Left ventricle myocardium superior (tissue), 1 donor: ENCODE data around the gene KARS1. TPM values are rescaled to one million over a fixed set of nuclear protein-coding genes. Genes with fewer than 3 reads are reported as not detected.

ENCODE experiments used
- ATAC-seq: fragments of 200-7000 bp; cut with Tn5 transposase; one replicate; pipeline ENCODE4 v1.9.1; 2020; ENCODE audit warnings: mild to moderate bottlenecking, moderate library complexity
- DNase-seq: peaks from one replicate; pipeline ENCODE4 v3.0.0-alpha.2; 2020
- intact Hi-C: fragments of 100-400 bp; cut with micrococcal nuclease; formaldehyde crosslinking; loops from one replicate; pipeline ENCODE4 v1.11.0; 2022
- long read RNA-seq: library from polyadenylated mRNA; unstranded; transcript quantifications from one replicate; pipeline ENCODE4 v2.0.0, GENCODE V29; 2021
- total RNA-seq: library from RNA; stranded (reverse); fragmentation: NEBNext Ultra II Directional; extraction: Animal tissue kit (Norgen Biotek cat#: 25700); gene quantifications from one replicate; pipeline ENCODE4 v1.2.1, GENCODE V29; 2021
- donor health status: DM: no; HTN: yes; CAD: no; lungs with severe emphysema.

KARS1 gene
- total RNA-seq = 152 TPM
- long read RNA-seq, transcript KARS-201 (14 exons, 2,005 nt) = major isoform, 144 of 222 reads
- long read RNA-seq, transcript KARS-202 (15 exons, 2,421 nt) = minor isoform, 50 of 222 reads
- long read RNA-seq, partial matches to known transcripts = 16 of 222 reads
- long read RNA-seq, other reads (novel, unspliced or antisense) = 12 of 222 reads

DNA sequence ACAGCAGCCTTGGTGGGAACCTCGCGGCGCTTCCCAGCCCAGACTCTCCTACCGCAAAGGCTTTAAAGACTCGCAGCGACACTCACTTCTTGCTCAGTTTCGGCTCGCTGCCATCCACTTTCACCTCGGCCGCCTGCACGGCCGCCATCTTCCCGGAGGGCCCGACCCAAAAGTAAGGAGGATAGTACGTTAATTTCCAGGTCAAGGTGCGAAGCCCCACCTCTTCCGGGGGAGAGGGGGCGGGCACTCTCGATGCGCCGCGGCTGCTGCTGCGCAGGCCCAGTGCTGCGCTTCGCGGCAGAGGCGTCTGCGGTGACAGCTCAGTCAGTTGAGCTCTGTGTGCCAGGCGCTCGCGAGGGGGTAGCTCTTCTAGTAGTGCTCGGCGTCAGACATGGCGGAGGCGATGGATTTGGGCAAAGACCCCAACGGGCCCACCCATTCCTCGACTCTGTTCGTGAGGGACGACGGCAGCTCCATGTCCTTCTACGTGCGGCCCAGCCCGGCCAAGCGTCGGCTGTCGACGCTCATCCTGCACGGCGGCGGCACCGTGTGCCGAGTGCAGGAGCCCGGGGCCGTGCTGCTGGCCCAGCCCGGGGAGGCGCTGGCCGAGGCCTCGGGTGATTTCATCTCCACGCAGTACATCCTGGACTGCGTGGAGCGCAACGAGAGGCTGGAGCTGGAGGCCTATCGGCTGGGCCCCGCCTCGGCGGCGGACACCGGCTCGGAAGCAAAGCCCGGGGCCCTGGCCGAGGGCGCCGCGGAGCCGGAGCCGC lies at the start of gene KARS1, which contains the start of gene TERF2IP:
KARS1 (minus strand) TSS at position 174 of the 773 bp plus-strand sequence; CDS start at position 148, 26 bp downstream.
TERF2IP (plus strand) TSS at position 282 of the 773 bp plus-strand sequence; CDS start at position 392, 110 bp downstream.
- intact Hi-C loops = no loop called here
- DNase-seq (peak; percentile 95), ATAC-seq (peak; percentile 97)

DNA sequence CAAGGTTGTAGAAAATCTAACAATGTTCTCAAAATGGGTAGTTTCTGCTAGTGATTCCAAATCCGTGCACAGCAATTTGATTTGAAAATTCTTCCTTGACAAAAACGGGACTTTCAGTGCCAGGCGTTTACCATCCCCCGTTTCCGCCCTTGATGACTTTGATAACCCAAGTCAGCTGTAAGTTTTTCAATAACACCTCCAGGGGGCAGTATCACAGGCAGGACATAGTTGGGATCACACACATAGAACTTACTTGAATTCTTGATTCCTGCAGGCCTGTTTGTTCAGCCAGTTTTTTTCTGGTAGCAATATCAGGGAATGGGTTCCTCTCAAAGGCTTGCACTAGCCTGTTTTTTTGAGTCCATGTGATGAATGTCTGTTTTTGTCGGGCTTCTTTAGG lies 48.2 kb upstream of the KARS1 start:
- ATAC-seq = no peak
- intact Hi-C loops = no loop called here
- no peak for DNase-seq

DNA sequence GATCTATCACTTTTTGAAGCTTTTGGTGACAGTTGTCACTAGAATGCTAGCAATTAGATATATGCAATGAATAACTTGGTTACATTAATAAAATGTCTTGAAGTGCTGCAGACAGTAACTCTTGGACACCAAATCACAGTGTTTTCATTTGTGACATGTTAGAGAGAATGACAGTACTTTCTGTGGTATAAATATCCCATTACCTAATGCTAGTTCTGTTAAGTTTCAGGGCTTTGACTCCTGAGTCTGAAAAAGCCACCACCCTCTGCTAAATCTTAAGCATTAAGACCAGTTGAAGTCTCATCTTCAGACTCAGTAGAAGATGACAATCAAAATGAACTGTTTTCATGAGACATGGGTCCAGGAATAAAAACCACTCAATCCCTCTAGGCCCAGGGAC lies 39.9 kb upstream of the KARS1 start:
- ATAC-seq = peak; percentile 56
- DNase-seq = no peak
- intact Hi-C loops = no loop called here

DNA sequence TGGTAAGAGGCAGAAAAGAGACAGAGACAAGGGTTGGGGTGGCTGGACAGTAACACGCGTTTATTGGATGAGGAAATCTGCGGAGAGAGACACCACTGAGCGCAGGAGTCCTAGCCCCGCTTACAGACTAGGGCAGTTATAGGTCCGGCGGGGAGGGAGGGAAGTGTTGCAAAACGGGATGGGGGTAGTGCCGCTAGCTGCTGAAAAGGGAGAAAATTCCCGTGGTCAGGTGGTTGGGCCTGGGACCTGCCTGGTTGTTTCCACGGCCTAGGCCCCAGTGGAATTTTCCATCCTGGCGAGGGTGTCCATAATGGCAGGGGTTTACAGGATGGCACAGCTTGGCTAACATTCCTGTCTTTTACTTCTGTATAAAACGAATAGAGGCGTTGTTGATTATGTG lies 34.8 kb upstream of the KARS1 start:
- intact Hi-C loops = no loop called here
- ATAC-seq = no peak
- no peak for DNase-seq

DNA sequence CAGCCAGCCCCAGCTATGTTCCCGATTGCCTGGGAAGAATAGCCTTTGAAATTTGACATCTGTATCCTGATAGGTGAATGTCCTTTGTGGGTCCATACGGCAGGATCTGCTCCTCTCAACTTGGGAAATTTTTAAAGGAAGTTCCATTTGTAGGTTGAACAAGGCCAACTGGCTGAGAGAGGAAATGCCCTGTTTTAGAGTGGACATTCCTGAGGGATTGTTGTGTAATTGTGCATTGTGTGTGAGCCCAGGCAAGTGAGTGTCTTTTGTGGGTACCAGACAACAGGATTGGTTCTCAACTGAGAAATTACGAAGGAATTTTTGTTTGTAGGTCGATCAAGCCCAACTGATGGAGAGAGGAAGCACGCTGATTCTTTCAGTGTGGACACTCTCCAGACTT lies 31.9 kb upstream of the KARS1 start:
- DNase-seq (no peak), ATAC-seq (no peak)
- intact Hi-C loops = no loop called here

DNA sequence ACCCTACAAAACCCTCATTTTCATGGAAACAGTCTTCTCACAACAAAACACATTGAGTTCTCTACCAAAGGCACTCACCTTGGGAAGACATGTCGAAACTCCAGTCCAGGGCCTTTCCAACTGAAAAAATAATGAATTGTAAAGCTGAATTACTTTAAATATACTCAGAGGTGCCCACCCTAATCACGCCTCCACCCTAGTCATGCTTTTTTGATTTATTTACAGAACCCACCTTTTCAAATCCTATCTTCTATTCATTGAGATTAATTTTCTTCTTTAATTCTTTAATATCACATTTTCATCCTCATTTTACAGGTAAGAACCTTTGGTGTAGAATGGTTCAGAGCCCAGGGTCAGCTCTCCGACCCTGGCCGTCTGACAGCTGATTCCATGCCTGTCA lies 29.4 kb upstream of the KARS1 start, which contains the start of gene CPHXL2:
CPHXL2 (minus strand) TSS at position 101 of the 400 bp plus-strand sequence; CDS start at position 91, 10 bp downstream.
- DNase-seq (no peak), ATAC-seq (no peak)
- intact Hi-C loops = no loop called here

DNA sequence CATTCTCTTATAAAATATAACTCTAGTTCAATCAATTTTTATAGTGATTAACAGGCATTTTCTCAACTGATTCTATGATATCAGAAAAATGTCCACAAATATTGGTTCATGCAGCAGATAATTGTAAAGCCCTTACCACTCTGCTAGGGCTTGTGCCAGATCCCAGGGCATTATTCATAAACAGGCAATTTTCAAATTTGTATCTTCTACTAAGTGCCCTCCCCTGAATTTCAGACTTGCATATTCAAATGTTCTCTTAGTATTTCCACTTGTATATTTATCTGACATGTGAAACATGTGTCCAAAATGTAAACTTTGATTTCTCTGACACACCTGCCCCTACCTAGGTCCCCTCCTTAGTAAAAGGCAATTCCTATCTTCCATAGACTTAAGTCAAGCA lies 20.0 kb upstream of the KARS1 start:
- intact Hi-C loops = no loop called here
- no peak for DNase-seq
- ATAC-seq = no peak

DNA sequence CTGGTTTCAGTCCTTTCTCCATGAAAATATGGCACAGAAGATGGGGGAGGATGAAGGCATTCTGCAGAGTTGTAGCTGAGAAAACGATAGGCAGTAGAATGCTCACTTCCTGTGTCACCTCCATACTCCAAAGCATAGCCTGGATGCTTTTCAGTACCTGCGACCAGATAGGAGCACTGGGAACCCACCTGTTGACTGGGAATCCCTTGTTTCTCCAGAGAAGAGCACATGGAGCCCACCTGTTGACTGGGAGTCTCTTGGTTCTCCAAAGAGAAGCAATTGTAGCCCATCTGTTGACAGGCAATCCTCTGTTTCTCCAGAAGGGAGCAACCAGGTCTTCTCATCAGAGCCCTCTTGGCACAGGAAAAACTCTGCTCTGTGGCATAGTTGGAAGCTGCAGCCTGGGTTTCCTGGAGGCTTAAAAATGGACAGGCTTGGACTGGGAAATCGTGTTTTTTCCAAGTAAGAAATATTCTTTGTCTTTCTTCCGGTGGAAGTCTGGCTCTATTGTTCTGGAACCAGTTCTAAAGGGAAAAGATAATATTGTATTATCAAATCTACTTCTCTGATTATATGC lies 13.3 kb upstream of the KARS1 start:
- no peak for ATAC-seq
- intact Hi-C loops = no loop called here
- DNase-seq = no peak

DNA sequence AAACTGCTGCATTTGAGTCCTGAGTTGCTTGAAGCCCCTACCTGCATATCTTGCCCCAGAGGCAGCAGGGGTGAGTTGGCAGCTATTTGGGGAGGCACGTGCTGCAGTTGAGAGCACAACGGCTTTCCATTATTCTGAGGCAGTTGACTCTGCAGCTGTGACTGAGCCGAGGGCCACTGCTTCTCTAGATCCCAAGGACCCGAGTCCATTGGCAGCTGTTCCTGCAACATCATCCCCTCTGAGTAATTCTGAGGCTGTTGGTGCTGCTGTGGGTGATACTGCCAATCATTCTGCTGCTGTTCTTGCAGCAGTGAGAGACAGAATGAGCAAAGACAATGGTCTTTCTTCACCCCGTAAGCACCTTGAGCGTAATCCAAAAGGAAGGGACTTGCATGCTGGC lies 12.9 kb upstream of the KARS1 start:
- intact Hi-C loops = no loop called here
- ATAC-seq (no peak), DNase-seq (no peak)

DNA sequence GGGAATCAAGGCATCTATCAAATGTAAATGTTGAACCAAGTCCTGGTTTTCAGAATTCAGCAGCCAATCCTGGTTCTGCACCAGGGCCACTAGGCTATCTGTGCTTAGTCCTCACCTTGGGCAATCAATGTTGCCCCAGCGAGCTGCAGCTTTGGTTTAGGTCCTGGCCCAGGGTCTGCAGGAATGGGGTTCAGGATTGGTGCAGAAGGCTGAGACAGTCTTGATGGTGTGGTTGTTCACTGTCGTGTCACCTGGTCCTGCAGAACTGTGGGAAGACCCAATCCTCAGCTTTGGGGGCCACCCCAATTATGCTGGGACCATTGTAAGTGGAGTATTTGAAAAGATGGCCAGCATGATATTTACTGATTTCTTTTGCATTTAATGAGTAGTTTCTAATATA lies 10.7 kb upstream of the KARS1 start:
- intact Hi-C loops = no loop called here

DNA sequence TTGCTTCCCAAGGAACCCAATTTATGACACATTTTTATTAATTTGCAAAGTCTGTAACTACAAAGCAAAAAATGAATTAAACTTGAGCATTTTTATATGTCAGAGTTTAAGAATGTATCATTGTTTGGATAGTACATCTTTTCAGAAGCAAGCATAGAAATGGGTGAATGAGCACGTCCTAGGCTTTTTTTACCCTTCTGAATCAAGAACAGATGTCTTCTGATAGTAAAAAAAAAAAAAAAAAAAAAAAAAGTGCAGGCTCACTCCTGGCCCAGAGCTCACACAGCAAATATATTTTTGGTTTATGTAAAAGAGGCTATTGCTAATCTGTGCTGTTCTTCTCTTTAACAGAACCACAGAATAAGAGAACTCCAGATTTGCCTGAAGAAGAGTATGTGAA lies 6.5 kb upstream of the KARS1 start:
- intact Hi-C loops = no loop called here
- ATAC-seq (no peak), DNase-seq (no peak)

More for the DNA sequence above, 10.7 kb upstream of the KARS1 start:
- ATAC-seq (no peak), DNase-seq (no peak)

DNA sequence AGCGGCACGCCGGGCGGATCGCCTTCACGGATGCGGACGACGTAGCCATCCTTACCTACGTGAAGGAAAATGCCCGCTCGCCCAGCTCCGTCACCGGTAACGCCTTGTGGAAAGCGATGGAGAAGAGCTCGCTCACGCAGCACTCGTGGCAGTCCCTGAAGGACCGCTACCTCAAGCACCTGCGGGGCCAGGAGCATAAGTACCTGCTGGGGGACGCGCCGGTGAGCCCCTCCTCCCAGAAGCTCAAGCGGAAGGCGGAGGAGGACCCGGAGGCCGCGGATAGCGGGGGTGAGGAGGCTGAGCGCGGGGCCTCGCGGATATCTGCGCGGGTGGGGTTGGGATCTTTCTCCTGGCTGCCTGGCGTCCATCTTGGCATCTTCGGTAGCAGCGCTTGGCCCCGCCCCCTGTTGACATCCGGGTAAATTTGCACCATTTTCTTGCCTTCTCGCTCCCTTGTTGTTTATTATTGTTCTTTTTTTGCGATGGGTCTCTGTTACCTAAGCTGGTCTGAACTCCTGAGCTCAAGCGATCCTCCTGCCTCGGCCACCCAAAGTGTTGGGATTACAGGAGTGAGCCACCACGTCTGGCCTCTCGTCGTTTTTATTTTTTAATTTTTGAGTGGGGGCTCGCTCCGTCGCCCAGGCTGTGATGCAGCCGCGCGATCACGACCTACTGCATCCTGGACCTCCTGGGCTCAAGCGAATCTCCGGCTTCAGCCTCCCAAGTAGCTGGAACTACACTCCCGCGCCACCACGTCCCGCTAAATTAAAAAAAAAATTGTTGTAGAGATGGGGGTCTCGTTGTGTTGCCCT lies 1.0 kb upstream of the KARS1 start:
- ATAC-seq (peak; percentile 77), DNase-seq (peak; percentile 89)
- intact Hi-C loops = no loop called here

DNA sequence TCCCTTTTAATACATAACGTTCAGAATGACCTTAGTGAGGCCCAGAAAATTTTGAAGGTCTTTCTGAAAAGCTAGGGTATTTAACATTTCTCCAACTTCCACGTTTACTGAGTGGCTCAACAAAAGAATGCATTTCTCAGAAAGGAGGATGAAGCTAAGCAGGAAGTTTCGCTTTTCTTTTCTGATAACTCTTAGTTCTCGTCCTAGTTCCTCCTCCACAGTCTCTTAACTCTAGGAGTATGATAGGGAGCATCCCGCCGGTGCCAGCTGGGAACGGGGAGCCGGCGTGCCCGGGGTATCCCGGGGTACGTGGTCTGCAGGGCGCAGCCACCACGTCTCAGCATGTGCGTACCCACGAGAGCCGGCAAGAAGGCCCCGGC lies 363 bp downstream of the KARS1 start:
- intact Hi-C loops = no loop called here
- peak; percentile 34 for ATAC-seq
- no peak for DNase-seq

DNA sequence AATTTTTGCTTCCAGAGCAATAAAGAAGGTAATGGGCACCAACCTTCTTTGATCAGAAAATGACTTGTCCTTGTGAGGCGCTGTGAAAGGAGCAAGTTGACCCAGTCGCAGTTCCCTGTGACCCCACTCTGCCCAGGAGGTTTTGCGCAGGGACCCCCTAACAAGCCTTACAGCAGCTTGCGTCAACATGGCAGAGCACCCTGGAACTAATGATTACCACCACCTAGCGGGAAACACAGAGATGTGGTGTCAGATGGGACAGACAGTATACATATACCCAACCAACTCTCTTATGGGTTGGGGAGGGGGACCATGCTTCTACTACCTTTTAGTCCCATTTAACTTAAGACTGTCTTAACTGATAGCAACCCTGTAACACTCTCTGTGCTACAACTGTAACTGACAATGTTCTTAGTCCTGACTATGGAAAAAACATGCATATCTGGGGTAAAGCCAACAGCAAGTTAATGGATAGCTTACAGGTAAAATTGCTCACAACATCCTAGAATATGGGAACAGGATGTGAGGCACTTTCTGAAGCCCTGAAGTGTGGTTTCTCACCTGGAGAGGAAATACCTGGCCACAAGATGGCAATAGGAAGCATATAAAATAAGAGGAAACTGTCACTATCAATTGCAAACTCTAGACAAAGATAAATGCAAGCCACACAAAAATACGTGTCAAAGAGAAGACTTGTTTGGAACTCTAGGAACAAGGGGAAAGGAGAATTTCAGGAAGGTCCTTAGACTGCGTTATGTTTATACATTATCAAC lies 3.0 kb downstream of the KARS1 start:
- intact Hi-C loops = no loop called here
- no peak for DNase-seq
- ATAC-seq = no peak

DNA sequence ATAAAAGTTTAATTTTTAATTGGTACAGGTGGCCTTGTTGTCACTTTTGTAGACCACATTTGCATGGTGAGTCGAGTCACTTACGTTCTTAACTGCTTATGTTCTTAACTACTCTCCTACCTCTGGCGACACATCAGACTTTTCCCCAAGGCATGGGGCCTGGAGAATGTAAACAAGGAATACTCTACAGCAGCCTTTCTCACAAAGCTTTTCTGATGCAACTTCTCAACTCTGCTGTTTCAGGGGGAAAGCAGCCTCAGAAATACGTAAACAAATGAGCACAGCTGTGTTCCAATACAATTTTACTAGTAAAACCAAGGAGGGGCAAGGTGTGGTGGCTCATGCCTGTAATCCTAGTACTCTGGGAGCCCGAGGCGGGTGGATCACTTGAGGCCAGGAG lies 6.9 kb downstream of the KARS1 start:
- intact Hi-C loops = no loop called here
- no peak for DNase-seq
- ATAC-seq = no peak

DNA sequence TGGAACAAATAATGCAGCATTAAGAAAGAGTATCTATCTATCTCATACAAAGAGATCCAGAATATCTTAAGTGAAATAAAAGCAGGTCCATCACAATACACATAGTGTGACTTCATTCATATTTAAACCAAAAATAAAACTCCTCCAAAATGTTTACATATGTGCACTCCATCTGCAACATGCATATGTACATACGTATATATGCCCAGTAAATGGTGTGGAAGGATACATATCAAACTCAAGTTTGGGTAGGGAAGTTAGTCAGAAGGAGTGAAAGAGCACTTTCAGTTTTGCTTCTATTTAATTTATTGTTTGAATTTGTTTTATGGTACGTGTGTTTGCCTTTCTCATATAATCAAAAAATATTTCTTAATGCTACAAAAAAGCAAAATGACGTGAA lies 12.4 kb downstream of the KARS1 start:
- ATAC-seq (no peak), DNase-seq (no peak)
- intact Hi-C loops = no loop called here

DNA sequence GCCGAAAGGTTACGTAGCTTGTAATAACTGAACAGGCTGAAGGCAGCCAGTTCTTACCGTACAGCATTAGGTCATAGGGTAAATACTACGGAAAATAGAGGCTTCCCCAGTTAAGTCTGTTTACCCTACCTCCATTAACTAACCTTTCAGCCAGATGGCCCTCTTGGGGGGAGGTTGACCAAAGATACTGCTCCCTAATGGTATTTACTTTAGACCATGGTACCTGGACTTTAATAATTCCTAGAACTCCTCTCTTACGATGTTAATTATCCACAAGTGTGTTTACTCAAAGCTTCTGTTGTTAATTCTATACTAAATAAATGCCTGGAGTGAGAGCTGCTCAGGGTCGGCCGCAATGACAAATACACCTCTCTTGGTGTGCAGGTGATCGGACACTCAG lies 14.6 kb downstream of the KARS1 start:
- intact Hi-C loops = no loop called here
- DNase-seq = no peak
- ATAC-seq = no peak

DNA sequence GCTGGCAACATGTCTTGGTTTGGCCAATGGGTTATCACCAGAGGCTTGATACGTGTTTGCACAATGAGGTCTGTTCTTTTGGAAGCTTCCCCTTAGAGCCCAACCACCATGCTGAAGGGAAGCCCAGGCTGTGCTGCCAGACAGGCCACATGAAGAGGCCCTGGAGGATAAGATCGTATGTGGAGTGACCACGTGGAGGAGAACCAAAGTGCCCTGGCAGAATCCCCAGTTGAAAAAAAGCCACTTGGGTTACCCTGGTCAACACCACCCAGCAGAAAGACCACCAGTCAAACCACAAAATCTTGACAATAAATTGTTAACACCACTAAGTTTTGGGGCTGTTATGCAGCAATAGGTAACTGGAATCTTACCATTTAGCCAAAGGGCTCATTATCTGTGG lies 17.4 kb downstream of the KARS1 start:
- no peak for DNase-seq
- intact Hi-C loops = no loop called here
- ATAC-seq = no peak

DNA sequence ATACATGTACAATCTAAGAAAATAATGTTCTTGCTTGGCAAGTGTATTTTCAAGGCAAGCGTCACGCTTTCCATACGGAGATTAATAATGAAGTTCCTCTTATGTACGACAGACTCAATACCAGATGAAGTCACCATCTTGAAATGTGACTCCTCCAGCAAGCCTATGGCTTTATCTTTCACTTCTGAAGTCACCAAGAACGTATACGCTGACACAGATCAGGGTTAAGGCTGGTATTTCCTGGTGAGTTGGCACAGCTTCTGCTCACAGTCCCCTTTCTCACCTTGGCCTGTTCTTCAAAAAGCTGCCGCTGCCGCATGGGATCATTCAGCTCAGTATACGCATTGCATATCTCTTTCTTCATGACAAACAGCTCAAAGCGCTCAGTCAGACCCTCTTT lies 18.3 kb downstream of the KARS1 start:
- intact Hi-C loops = no loop called here
- DNase-seq (no peak), ATAC-seq (no peak)
